ENCODE results near the gene RPS6KA1.

The RPS6KA1 gene

DNA sequence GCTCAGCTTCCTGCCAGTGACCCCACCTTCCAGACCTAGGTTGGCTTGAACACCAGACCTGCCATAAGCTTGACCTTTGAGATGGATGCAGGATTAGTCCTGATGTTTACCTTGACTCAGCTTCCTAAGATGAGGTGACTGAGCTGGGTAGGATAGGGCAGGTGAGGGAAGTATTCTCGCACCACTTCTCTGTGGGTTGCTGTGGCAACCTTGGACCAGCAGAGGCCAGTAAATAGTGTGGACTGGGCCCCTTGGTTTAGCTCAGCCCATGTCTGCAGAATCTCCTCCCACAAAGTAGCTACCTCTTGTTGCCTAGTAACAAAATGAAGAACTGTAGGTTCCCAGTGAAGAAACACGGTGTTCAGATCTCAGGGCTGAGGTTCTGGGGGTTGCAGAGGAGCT is 8.4 kb downstream of the RPS6KA1 start:
- peak; percentile 37 for DNase-seq (ENCODE audit: low read depth)
- TF ChIP-seq, protein P1, sequence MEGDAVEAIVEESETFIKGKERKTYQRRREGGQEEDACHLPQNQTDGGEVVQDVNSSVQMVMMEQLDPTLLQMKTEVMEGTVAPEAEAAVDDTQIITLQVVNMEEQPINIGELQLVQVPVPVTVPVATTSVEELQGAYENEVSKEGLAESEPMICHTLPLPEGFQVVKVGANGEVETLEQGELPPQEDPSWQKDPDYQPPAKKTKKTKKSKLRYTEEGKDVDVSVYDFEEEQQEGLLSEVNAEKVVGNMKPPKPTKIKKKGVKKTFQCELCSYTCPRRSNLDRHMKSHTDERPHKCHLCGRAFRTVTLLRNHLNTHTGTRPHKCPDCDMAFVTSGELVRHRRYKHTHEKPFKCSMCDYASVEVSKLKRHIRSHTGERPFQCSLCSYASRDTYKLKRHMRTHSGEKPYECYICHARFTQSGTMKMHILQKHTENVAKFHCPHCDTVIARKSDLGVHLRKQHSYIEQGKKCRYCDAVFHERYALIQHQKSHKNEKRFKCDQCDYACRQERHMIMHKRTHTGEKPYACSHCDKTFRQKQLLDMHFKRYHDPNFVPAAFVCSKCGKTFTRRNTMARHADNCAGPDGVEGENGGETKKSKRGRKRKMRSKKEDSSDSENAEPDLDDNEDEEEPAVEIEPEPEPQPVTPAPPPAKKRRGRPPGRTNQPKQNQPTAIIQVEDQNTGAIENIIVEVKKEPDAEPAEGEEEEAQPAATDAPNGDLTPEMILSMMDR (conservative IDR thresholded peaks at IDR 0.05; ENCODE audit: control insufficient read depth, insufficient read depth, low read depth, low read length): peak; percentile 32
- no peak overlapping the region for H3K4me3 ChIP-seq (ENCODE audit: control insufficient read depth, low read depth, low read length)

GRCh38 chr1:26538480-26539412 is 9.2 kb downstream of the RPS6KA1 start:
- peak; percentile 53 for DNase-seq (ENCODE audit: low read depth)
- no peak overlapping the region for H3K4me3 ChIP-seq (ENCODE audit: control insufficient read depth, low read depth, low read length)
- TF ChIP-seq, protein P1 (conservative IDR thresholded peaks at IDR 0.05; ENCODE audit: control insufficient read depth, insufficient read depth, low read depth, low read length): peak; percentile 54

DNA sequence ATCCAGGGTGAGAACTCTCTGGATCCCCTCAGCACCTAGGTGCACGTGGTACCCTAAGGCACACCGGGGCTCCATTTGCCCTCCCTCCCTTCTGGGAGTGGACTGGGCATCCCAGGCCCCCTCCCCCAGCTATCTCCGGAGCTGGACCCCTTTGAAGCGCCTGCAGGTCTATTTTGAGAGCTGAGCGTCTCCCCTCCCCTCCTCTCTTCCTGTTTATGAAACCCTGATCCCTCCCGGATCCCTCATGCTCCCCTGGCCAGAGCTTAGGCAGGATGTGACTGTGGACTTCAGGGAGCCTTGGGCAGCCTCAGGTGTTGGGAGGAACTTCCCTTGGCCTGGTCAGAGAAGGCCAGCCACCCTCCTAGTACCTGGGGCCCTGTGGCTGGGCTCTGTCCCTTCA is 10.2 kb downstream of the RPS6KA1 start:
- H3K4me3 ChIP-seq (ENCODE audit: control insufficient read depth, low read depth, low read length): no peak overlapping the region
- DNase-seq (ENCODE audit: low read depth): no peak
- TF ChIP-seq, protein P1 (conservative IDR thresholded peaks at IDR 0.05; ENCODE audit: control insufficient read depth, insufficient read depth, low read depth, low read length): no peak

DNA sequence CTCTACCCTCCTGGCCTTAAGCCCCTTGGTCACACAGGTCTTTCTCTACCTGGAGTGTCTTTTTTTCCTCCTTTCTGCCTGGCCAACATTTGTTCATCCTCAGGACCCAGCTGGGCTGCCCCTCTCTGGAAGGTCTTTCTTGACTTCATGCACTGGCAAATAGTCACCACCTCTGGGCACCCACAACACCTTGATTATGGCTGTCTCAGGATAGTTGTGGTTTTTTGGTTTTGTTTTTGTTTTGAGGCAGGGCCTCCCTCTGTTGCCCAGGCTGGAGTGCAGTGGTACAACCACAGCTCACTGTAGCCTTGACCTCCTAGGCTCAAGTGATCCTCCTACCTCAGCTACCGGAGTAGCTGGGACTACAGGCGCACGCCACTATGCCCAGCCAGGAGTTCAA is 10.8 kb downstream of the RPS6KA1 start:
- no peak for DNase-seq (ENCODE audit: low read depth)
- no peak overlapping the region for H3K4me3 ChIP-seq (ENCODE audit: control insufficient read depth, low read depth, low read length)
- TF ChIP-seq, protein P1 (conservative IDR thresholded peaks at IDR 0.05; ENCODE audit: control insufficient read depth, insufficient read depth, low read depth, low read length): no peak

- no peak overlapping the region for H3K4me3 ChIP-seq (ENCODE audit: control insufficient read depth, low read depth, low read length)
- DNase-seq (ENCODE audit: low read depth): no peak
- TF ChIP-seq, protein P1 (conservative IDR thresholded peaks at IDR 0.05; ENCODE audit: control insufficient read depth, insufficient read depth, low read depth, low read length): no peak
These were observed 11.9 kb downstream of the RPS6KA1 start for GRCh38 chr1:26541431-26541815.

- TF ChIP-seq, protein P1 (conservative IDR thresholded peaks at IDR 0.05; ENCODE audit: control insufficient read depth, insufficient read depth, low read depth, low read length): peak; percentile 24
- DNase-seq (ENCODE audit: low read depth): peak; percentile 81
- H3K4me3 ChIP-seq (ENCODE audit: control insufficient read depth, low read depth, low read length): no peak overlapping the region
These were observed 12.5 kb downstream of the RPS6KA1 start for GRCh38 chr1:26541816-26542711.

Measured in fibroblast of mammary gland (primary cell).